ENCODE measurements around the gene GNB1L.

Gene GNB1L

DNA sequence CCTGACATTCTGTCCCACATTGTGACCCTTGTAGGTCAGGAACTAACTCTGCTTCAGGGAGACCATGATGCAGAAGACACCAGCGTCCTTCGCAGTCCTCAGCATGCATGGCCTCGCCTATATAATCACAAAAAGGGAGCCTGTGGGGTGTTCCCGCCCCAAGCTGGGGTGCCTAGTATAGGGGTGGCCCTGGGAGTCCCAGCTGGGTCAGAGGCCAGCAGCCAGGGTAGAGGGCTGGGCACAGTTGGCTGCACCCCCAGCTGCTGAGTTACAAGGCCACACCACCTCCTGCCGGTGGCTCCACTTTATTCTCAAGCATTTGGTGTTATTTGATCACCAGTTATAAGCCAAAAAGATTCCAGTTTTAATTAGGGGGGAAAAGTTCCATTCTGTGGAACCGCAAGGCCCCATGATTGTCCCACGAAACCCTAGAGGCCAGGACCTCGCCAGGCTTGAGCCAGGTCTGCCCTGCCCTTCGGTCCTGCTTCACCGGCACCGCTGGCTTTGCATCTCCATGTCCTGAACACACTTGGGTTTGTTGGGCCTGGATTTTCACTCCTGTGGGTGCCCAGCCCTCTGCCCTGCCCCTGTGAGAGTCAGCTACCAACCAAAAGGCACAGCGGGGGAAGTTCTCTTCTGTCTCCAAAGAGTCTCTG is 15.0 kb upstream of the GNB1L start:
- no peaks in the 10 kb centered on the region for H3F3A ChIP-seq (ENCODE audit: insufficient read depth, low read length)
- no peaks in the 10 kb centered on the region for H3K36me3 ChIP-seq (replicated peaks; ENCODE audit: insufficient read depth, low read length)
- TF ChIP-seq EZH2 (optimal IDR thresholded peaks at IDR 0.05; ENCODE audit: low read depth, low read length) (no peak), CTCF (IDR thresholded peaks at IDR 0.05; ENCODE audit: low read length) (no peak), EZH2phosphoT487 (IDR thresholded peaks at IDR 0.05; ENCODE audit: low read length) (no peak)
- no peak overlapping the region for H2AFZ ChIP-seq (ENCODE audit: low read length)
- H3K9me2 ChIP-seq (replicated peaks; ENCODE audit: insufficient read depth, low read length), result no peaks in the 10 kb centered on the region
- H4K20me1 ChIP-seq (ENCODE audit: insufficient read depth, low read length), result no peaks in the 10 kb centered on the region
- no peak for DNase-seq
- H3K4me1 ChIP-seq (ENCODE audit: low read length), result no peaks in the 10 kb centered on the region
- H3K9ac ChIP-seq (ENCODE audit: low read length), result no peak overlapping the region
- no peak overlapping the region for H3K27ac ChIP-seq (ENCODE audit: low read length)
- no peaks in the 10 kb centered on the region for H3K9me3 ChIP-seq (replicated peaks; ENCODE audit: insufficient read depth, low read length)
- H3K27me3 ChIP-seq (replicated peaks; ENCODE audit: insufficient read depth, low read length), result no peaks in the 10 kb centered on the region
- no peaks in the 10 kb centered on the region for H3K79me2 ChIP-seq (ENCODE audit: low read length)
- H3K4me3 ChIP-seq (ENCODE audit: low read length), result no peak overlapping the region
- no peak overlapping the region for H3K4me2 ChIP-seq (ENCODE audit: low read depth, low read length)

DNA sequence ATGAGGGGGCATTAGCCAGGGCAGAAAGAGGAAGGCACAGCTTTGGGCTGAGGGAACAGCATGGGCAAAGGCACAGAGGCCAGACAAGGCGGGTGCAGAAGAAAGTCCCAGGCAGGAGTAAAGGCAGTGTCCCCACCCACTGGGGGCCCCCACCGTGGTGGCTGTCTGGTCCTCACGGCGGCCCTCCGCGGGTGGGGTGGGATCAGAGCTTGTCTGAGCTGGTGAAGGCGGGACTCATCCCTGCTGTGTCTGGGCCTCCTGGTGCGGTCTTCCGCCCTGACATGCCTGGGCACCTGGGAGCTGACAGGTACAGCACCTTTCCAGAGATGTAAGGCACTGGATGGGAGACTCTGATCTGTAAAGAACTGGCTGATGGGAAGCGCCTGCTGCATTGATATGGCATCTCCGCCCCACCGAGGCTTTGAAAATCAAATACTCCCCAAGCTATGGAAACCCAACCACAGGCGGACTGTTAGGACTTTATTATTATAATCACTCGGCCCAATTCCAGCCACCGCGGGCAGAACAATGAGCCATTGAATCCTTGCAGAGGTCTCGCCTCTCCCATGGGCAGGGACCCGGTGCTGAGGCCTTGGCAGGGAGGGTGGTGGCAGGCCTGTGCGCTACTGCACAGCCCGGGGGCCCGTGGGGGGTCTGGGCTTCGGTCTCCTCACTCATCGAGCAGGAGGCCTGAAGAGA is 14.2 kb upstream of the GNB1L start:
- Histone ChIP-seq H3K9me2 (replicated peaks; ENCODE audit: insufficient read depth, low read length) (no peaks in the 10 kb centered on the region), H3K9ac (ENCODE audit: low read length) (no peak overlapping the region), H3K4me3 (ENCODE audit: low read length) (no peak overlapping the region), H4K20me1 (ENCODE audit: insufficient read depth, low read length) (no peaks in the 10 kb centered on the region), H2AFZ (ENCODE audit: low read length) (no peak overlapping the region), H3K36me3 (replicated peaks; ENCODE audit: insufficient read depth, low read length) (no peaks in the 10 kb centered on the region), H3K27me3 (replicated peaks; ENCODE audit: insufficient read depth, low read length) (no peaks in the 10 kb centered on the region), H3K27ac (ENCODE audit: low read length) (no peak overlapping the region), H3K9me3 (replicated peaks; ENCODE audit: insufficient read depth, low read length) (no peaks in the 10 kb centered on the region), H3K4me1 (ENCODE audit: low read length) (no peaks in the 10 kb centered on the region), H3K4me2 (ENCODE audit: low read depth, low read length) (no peak overlapping the region), H3F3A (ENCODE audit: insufficient read depth, low read length) (no peaks in the 10 kb centered on the region), H3K79me2 (ENCODE audit: low read length) (no peaks in the 10 kb centered on the region)
- DNase-seq, result no peak
- no peak for TF ChIP-seq EZH2 (optimal IDR thresholded peaks at IDR 0.05; ENCODE audit: low read depth, low read length)

DNA sequence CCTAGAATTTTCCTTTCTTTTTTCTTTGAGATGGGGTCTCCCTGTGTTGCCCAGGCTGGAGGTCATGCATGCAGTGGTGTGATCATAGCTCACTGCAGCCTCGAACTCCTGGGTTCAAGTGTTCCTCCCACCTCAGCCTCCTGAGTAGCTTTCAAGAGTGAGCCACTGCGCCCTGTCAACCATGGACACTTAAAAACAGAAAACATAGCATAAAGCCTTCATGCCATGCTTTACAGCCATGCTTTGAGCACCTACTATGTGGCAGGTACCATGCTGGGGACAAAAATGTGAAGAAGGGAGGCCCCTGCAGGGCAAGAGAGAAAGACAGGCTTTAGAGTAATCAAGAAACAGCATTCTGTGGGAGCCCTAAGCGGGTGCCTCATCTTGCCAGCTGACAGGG is 13.7 kb upstream of the GNB1L start:
- no peaks in the 10 kb centered on the region for H3K79me2 ChIP-seq (ENCODE audit: low read length)
- no peaks in the 10 kb centered on the region for H3K27me3 ChIP-seq (replicated peaks; ENCODE audit: insufficient read depth, low read length)
- TF ChIP-seq EZH2phosphoT487 (IDR thresholded peaks at IDR 0.05; ENCODE audit: low read length), result no peak
- no peak for TF ChIP-seq EZH2 (optimal IDR thresholded peaks at IDR 0.05; ENCODE audit: low read depth, low read length)
- TF ChIP-seq CTCF (IDR thresholded peaks at IDR 0.05; ENCODE audit: low read length), result no peak
- DNase-seq, result no peak
- H3K27ac ChIP-seq (ENCODE audit: low read length), result no peak overlapping the region
- no peak overlapping the region for H3K4me3 ChIP-seq (ENCODE audit: low read length)
- no peaks in the 10 kb centered on the region for H3K9me3 ChIP-seq (replicated peaks; ENCODE audit: insufficient read depth, low read length)
- H2AFZ ChIP-seq (ENCODE audit: low read length), result no peak overlapping the region
- H3K9me2 ChIP-seq (replicated peaks; ENCODE audit: insufficient read depth, low read length), result no peaks in the 10 kb centered on the region
- H4K20me1 ChIP-seq (ENCODE audit: insufficient read depth, low read length), result no peaks in the 10 kb centered on the region
- H3K36me3 ChIP-seq (replicated peaks; ENCODE audit: insufficient read depth, low read length), result no peaks in the 10 kb centered on the region
- H3K4me2 ChIP-seq (ENCODE audit: low read depth, low read length), result no peak overlapping the region
- no peaks in the 10 kb centered on the region for H3K4me1 ChIP-seq (ENCODE audit: low read length)
- H3K9ac ChIP-seq (ENCODE audit: low read length), result no peak overlapping the region
- no peaks in the 10 kb centered on the region for H3F3A ChIP-seq (ENCODE audit: insufficient read depth, low read length)

- DNase-seq, result no peak
- TF ChIP-seq EZH2phosphoT487 (IDR thresholded peaks at IDR 0.05; ENCODE audit: low read length) (no peak), EZH2 (optimal IDR thresholded peaks at IDR 0.05; ENCODE audit: low read depth, low read length) (no peak), CTCF (IDR thresholded peaks at IDR 0.05; ENCODE audit: low read length) (no peak)
- Histone ChIP-seq H4K20me1 (ENCODE audit: insufficient read depth, low read length) (no peaks in the 10 kb centered on the region), H3F3A (ENCODE audit: insufficient read depth, low read length) (no peaks in the 10 kb centered on the region), H3K9me3 (replicated peaks; ENCODE audit: insufficient read depth, low read length) (no peaks in the 10 kb centered on the region), H2AFZ (ENCODE audit: low read length) (no peak overlapping the region), H3K4me1 (ENCODE audit: low read length) (no peaks in the 10 kb centered on the region), H3K4me2 (ENCODE audit: low read depth, low read length) (no peak overlapping the region), H3K9ac (ENCODE audit: low read length) (no peak overlapping the region), H3K36me3 (replicated peaks; ENCODE audit: insufficient read depth, low read length) (no peaks in the 10 kb centered on the region), H3K27ac (ENCODE audit: low read length) (no peak overlapping the region), H3K79me2 (ENCODE audit: low read length) (no peaks in the 10 kb centered on the region), H3K27me3 (replicated peaks; ENCODE audit: insufficient read depth, low read length) (no peaks in the 10 kb centered on the region), H3K9me2 (replicated peaks; ENCODE audit: insufficient read depth, low read length) (no peaks in the 10 kb centered on the region), H3K4me3 (ENCODE audit: low read length) (no peak overlapping the region)
These were observed 12.9 kb upstream of the GNB1L start for GRCh38 chr22:19867617-19868016.
